Activated CD8-positive, alpha-beta memory T cell treated with anti-CD3 and anti-CD28 coated beads, Interleukin-2, amount 50 U/mL, for 48 hours (primary cell): ENCODE results near the gene DSTN.
"Not testable (repeated sequence)": the region's sequence is repeated elsewhere in the genome, so short reads cannot be mapped to it uniquely, and the experiment has no call there.

ENCODE experiments used
- DNase-seq: peaks from one replicate; pipeline ENCODE4 v3.0.0-alpha.2; 2020

Gene DSTN

DNA sequence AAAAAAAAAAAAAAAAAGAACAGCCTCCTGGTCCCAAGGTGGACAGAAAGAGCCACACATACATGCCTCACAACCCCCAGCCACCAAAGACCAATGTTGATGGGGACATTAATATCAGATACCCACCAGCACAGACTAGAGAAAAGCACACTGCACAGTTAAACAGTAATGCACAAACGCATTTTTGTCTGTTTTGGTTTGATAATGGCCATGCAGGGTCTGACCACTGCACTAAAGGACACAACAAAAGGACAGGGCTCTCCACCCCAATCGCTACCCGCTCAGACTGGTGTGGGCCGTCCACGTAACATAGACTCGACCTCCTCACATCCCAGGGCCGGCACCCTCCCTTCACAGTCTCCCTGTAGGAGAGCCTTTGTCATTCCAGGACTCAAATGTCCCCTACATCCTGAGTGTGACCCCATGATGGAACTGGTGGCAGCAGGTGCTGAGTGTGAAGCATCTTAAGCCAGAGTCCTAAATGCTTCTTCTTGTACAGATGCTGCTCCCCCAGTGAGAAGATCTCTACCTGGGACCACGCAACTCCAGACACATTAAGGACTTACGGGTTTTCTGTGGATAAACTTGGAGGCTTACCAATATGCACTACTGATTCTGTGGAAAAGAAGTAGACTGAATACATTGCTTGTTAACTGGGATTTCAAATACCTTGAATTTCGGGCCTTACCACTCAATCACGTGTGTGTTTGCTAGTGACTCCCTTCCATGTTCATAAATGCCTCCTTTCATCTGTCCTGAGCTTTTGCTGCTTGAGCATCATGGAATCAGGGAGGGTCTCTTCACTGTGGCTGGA lies 84.2 kb downstream of the DSTN start:
- no peak for DNase-seq

DNA sequence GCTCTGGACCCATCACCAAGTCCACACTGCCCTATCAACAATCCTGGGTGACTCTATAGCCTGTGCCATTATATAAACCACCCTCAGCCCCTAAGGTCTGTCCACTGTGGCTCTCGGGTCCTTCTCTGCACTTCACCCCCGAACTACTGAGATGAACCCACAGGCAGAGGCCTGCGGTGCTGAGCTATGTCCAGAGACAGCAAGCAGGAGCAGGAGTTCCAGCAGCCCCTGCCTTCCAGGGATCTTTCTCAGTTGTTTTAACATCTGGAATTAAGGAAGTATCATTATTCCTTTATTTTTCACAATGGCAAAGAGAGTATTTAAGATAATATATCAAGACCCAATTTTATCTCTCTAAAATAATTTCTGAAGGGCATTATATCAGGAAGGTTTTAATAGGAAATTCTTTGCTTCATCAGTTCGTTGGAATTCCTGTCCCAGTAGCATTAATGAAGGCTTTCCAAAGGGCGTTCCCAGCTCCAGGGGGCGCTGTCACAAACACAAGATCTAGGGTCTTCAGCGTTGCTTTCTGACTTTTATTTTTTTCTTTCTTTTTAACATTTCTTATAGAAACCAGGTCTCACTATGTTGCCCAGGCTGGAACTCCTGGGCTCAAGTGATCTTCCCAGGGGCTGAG lies 84.9 kb downstream of the DSTN start:
- DNase-seq, result no peak

DNA sequence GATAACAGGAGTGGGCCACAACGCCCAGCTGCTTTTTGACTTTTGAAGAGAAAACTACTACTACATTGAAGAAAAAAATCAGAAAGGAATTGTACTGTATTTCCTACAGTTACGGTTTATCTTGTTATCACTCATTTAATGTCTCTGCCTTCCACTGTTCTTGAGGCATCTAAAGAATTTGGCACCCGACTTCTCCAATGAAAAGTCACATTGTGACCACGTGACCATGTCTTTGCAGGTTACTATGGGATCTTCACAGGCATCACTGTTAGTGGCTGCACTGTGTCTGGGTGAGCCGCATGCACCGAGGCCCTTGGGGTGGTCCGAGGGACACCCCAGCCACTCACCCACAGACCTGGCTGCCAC lies 85.4 kb downstream of the DSTN start:
- no peak for DNase-seq

DNA sequence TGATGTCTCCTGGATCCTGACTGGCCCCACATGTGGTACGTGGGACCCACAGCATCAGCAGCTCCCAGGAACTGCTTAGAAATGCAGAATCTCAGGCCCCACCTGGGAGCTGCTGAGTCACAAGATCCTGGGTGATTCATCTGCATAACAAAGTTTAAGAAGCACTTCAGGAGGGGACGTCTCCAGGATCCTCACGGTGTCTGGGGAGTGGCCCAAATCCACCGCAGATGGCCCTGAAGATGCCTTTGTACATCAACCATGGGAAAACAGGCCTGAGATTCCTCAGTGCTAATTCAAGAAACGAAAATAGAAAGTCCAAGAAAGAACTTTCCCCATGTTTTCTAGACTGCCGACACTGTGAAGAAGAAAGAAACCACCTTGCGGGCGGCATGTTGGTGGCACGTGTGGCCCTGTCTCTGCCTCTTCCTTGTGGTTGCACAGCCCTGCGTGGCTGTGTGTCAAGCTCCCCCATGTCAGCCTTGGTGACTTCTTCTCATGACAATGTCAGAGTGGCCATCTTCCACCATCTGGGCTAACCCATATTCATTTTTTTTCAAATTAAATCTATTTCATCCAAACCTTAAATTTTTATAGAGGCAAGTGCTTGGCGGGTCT lies 86.1 kb downstream of the DSTN start:
- no peak for DNase-seq

DNA sequence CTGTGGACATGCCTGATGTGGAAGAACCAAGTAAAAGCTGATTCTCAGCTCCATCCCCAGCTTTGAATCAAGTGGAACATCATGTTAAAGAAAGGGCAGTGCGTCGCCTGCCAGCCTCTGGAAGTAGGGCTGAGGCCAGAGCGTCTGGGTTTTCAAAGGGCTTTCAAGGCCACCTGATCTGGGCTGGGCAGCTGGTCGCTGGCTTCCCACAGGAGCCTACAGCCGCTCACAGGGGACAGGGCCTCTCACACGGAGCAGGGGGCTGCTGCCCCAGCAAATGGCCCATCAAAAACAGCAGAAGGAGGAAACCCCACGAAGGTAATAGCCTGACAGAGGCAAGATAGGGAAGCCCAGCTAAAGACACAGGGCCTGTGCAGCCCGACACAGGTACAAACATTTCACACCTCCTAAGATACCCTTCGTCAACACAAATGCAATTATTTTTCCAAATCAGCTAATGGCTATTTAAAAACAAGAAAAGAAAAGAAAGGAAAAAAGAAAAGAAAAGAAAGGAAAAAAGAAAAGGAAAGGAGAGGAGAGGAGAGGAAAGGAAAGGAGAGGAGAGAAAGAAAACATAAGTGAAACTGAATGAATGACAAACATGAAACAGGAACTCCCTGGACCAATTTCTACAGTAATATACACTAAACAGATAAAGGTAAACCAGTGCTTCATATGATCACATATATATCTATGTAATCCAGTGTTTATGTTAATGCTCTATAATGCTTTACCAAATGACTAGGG lies 87.4 kb downstream of the DSTN start:
- DNase-seq, result no peak

DNA sequence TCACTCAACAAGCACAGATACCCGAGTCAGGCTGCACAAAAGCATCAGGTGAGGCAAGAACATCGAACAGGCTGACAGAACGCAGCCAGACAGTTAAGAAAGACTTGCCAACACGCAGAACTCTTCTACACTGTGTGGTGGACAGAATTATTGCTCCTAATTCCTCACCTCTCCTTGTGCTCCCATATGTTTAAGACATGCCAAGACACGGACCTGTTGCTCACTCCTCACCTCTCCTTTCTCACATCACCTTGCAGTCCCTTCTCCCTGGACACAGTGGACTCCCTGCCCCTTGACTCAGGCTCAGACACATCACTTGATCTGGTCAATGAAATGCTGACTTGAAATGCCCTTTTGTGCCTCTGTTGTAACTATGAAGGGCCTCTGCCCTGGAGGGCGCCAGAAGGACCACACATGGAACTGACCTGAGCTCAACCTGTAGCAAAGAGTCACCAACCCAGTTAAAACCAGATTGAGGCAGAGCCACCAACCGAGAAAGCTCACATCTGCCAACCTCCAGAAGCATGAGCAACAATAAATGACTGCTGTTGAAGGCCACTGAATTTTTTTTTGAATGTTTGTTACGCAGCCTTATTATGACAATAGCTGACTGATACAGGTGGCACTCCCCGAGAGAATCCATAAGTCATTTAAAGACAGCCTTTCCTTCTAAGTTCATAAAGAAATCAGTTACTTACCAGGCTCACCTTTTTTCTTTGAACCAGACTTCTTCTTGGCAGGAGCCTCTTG lies 88.2 kb downstream of the DSTN start:
- no peak for DNase-seq

DNA sequence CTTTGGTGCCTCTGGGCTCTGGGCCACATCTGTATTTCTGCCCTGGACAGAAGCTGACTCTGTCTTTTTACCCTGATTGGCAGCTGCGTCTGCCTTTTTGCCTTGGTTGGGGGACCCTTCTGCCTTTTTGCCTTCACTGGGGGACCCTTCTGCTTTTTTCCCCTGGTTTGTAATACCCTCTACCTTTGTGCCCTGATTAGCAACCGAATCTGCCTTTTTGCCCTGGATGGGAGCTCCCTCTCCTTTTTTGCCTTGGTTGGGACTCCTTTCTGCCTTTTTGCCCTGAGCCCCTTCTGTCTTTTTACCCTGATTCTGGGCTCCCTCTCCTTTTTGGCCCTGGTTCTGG lies 88.7 kb downstream of the DSTN start:
- DNase-seq, result no peak

DNA sequence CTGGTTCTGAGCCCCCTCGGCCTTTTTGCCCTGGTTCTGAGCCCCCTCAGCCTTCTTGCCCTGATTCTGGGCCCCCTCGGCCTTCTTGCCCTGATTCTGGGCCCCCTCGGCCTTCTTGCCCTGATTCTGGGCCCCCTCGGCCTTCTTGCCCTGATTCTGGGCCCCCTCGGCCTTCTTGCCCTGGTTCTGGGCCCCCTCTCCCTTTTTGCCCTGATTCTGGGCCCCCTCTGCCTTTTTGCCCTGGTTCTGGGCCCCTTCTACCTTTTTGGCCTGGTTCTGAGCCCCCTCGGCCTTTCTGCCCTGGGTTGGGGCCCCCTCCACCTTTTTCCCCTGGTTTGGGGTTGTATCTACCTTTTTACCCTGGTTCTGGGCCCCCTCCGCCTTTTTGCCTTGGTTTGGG lies 89.5 kb downstream of the DSTN start:
- DNase-seq, result not testable (repeated sequence)
